Measurements from ENCODE around the gene SEC22B.
"Not testable (repeated sequence)": the region's sequence is repeated elsewhere in the genome, so short reads cannot be mapped to it uniquely, and the experiment has no call there.

SEC22B gene

DNA sequence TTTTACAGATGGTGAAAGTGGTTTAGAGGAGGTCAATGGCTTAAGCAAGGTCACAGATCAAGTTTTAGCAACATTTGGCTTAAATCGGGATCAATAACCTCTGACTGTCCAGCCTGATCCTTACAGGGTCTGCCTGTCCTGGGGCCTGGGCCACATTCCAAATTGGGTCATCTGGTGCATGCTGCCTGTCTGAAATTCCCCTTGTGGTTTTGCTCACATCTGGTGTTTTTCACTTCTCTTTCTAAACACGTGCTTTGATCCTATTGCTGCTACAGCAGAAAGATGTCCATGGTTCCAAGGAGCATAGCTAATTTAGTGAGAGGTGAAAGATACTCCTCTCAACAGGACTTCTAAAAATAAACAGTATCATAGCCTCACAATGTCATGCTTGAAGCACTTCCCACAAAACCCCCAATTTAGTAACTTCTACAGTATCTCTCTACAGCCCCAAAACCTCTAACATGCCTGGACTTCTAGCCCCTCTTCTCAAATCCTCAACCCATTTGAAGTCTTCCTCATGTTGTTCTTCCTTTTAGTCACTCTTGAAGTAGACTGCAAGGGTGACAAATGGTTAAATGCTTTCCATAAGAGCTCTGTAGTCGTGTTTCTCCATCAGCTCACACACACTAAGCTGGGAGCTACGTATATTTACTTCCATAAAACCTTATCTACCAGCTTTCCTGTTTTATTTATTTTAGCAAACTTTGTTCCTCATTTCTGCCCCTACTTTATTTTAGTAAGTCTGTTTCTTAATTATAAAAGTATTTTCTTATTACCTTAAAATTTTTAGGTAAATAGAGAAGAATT lies 58.7 kb downstream of the SEC22B start:
- H3K79me2 ChIP-seq; H2AFZ ChIP-seq; H3K9me3 ChIP-seq (ENCODE audit: control insufficient read depth, low read length); H3K36me3 ChIP-seq (ENCODE audit: control insufficient read depth, insufficient read depth, low read length); H3K4me2 ChIP-seq (ENCODE audit: low read length); H3K9ac ChIP-seq; H3K4me3 ChIP-seq (ENCODE audit: low read depth, low read length); H3K27me3 ChIP-seq (ENCODE audit: control insufficient read depth, insufficient read depth, low read length); H3K4me1 ChIP-seq; H3K27ac ChIP-seq: not testable (repeated sequence)

DNA sequence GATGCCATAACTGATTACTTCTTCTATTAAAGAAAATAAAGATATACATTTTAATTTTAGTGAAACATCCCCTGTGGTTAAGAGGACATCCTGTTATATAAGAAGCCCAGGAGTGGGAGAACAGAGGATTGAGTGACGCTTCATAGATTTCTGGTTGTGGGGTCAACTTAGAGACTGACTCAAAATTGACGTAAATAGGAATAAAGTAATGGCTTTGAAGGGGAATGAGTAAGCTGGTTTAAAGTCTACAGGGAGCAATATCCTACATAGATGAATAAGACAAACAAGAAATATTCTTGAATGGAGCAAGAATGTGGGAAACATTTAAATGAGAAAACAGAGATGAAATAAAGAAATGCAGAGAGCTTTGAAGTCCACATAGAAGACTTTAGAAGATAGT lies 60.2 kb downstream of the SEC22B start:
- not testable (repeated sequence) for H3K9ac ChIP-seq; H3K27me3 ChIP-seq (ENCODE audit: control insufficient read depth, insufficient read depth, low read length); H3K4me1 ChIP-seq; H3K79me2 ChIP-seq; H3K4me3 ChIP-seq (ENCODE audit: low read depth, low read length); H2AFZ ChIP-seq; H3K9me3 ChIP-seq (ENCODE audit: control insufficient read depth, low read length); H3K36me3 ChIP-seq (ENCODE audit: control insufficient read depth, insufficient read depth, low read length); H3K4me2 ChIP-seq (ENCODE audit: low read length); H3K27ac ChIP-seq

DNA sequence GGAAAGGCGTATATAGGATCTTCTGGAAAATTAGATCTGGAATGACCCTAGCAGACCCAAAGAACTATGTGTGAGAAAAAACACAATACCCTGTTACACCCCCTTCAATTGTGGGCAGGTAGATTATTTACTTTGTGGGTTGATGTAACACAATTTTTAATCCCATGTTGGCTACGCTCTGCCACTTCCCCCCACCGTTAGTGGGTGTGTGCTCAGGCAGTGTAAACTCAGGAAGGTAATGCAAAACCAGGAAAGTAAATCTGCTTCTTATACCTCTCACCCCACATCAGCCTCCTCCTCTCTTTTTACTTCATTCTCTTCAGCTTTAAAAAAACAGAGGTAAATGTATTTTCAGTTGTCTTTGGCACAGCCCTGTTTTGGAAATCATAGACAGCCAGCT lies 63.2 kb downstream of the SEC22B start:
- H3K79me2 ChIP-seq; H3K4me3 ChIP-seq (ENCODE audit: low read depth, low read length); H3K27me3 ChIP-seq (ENCODE audit: control insufficient read depth, insufficient read depth, low read length); H3K4me1 ChIP-seq; H2AFZ ChIP-seq; H3K27ac ChIP-seq; H3K9ac ChIP-seq; H3K4me2 ChIP-seq (ENCODE audit: low read length); H3K36me3 ChIP-seq (ENCODE audit: control insufficient read depth, insufficient read depth, low read length); H3K9me3 ChIP-seq (ENCODE audit: control insufficient read depth, low read length): not testable (repeated sequence)

DNA sequence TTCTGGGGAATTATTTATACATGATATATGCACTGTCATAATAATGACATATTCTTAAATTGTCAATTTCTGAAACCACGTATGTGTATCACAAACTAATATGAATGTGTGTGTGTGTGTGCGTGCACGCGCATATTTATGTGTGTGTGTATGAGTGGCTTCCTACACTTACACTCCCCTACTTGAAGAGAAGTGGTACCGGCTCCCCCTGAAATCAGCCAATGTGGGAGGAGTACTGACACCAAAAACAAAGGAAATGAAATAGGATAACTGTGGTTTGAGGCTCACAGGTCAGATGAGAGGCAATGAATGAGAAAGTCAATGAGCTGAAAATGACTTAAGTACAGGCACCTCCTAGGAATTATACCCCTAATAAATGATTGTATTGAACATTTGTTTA lies 64.1 kb downstream of the SEC22B start:
- not testable (repeated sequence) for H3K36me3 ChIP-seq (ENCODE audit: control insufficient read depth, insufficient read depth, low read length); H3K9me3 ChIP-seq (ENCODE audit: control insufficient read depth, low read length); H3K4me1 ChIP-seq; H3K79me2 ChIP-seq; H2AFZ ChIP-seq; H3K4me3 ChIP-seq (ENCODE audit: low read depth, low read length); H3K27ac ChIP-seq; H3K27me3 ChIP-seq (ENCODE audit: control insufficient read depth, insufficient read depth, low read length); H3K4me2 ChIP-seq (ENCODE audit: low read length); H3K9ac ChIP-seq

- H3K27me3 ChIP-seq (ENCODE audit: control insufficient read depth, insufficient read depth, low read length); H3K27ac ChIP-seq; H3K4me2 ChIP-seq (ENCODE audit: low read length); H3K4me3 ChIP-seq (ENCODE audit: low read depth, low read length); H3K36me3 ChIP-seq (ENCODE audit: control insufficient read depth, insufficient read depth, low read length); H3K4me1 ChIP-seq; H3K79me2 ChIP-seq; H2AFZ ChIP-seq; H3K9me3 ChIP-seq (ENCODE audit: control insufficient read depth, low read length); H3K9ac ChIP-seq: not testable (repeated sequence)
Measured at GRCh38 chr1:120111771-120112170, 64.5 kb downstream of the SEC22B start.

GRCh38 chr1:120111008-120111407 lies 65.3 kb downstream of the SEC22B start:
- H3K4me3 ChIP-seq (ENCODE audit: low read depth, low read length); H3K79me2 ChIP-seq; H3K4me1 ChIP-seq; H3K27ac ChIP-seq; H3K9me3 ChIP-seq (ENCODE audit: control insufficient read depth, low read length); H3K4me2 ChIP-seq (ENCODE audit: low read length); H3K27me3 ChIP-seq (ENCODE audit: control insufficient read depth, insufficient read depth, low read length); H3K9ac ChIP-seq; H2AFZ ChIP-seq; H3K36me3 ChIP-seq (ENCODE audit: control insufficient read depth, insufficient read depth, low read length): not testable (repeated sequence)

- not testable (repeated sequence) for H3K4me3 ChIP-seq (ENCODE audit: low read depth, low read length); H3K9me3 ChIP-seq (ENCODE audit: control insufficient read depth, low read length)
Measured at GRCh38 chr1:120109656-120110055, 66.7 kb downstream of the SEC22B start.

GRCh38 chr1:120109180-120109579 lies 67.1 kb downstream of the SEC22B start:
- H3K4me2 ChIP-seq (ENCODE audit: low read length); H3K36me3 ChIP-seq (ENCODE audit: control insufficient read depth, insufficient read depth, low read length): not testable (repeated sequence)

More at GRCh38 chr1:120109656-120110055, 66.7 kb downstream of the SEC22B start:
- not testable (repeated sequence) for H2AFZ ChIP-seq; H3K27ac ChIP-seq; H3K9ac ChIP-seq; H3K36me3 ChIP-seq (ENCODE audit: control insufficient read depth, insufficient read depth, low read length); H3K4me1 ChIP-seq; H3K79me2 ChIP-seq; H3K27me3 ChIP-seq (ENCODE audit: control insufficient read depth, insufficient read depth, low read length); H3K4me2 ChIP-seq (ENCODE audit: low read length)

GRCh38 chr1:120105288-120105687 lies 71.0 kb downstream of the SEC22B start:
- not testable (repeated sequence) for H3K79me2 ChIP-seq; H3K4me1 ChIP-seq; H3K36me3 ChIP-seq (ENCODE audit: control insufficient read depth, insufficient read depth, low read length); H3K4me3 ChIP-seq (ENCODE audit: low read depth, low read length); H3K4me2 ChIP-seq (ENCODE audit: low read length); H3K27ac ChIP-seq; H2AFZ ChIP-seq; H3K9me3 ChIP-seq (ENCODE audit: control insufficient read depth, low read length); H3K27me3 ChIP-seq (ENCODE audit: control insufficient read depth, insufficient read depth, low read length); H3K9ac ChIP-seq

More at GRCh38 chr1:120109180-120109579, 67.1 kb downstream of the SEC22B start:
- H2AFZ ChIP-seq; H3K27me3 ChIP-seq (ENCODE audit: control insufficient read depth, insufficient read depth, low read length); H3K4me3 ChIP-seq (ENCODE audit: low read depth, low read length); H3K9me3 ChIP-seq (ENCODE audit: control insufficient read depth, low read length); H3K27ac ChIP-seq; H3K4me1 ChIP-seq; H3K79me2 ChIP-seq; H3K9ac ChIP-seq: not testable (repeated sequence)

GRCh38 chr1:120103768-120104167 lies 72.6 kb downstream of the SEC22B start:
- not testable (repeated sequence) for H3K36me3 ChIP-seq (ENCODE audit: control insufficient read depth, insufficient read depth, low read length); H2AFZ ChIP-seq; H3K4me1 ChIP-seq; H3K79me2 ChIP-seq; H3K4me2 ChIP-seq (ENCODE audit: low read length); H3K9me3 ChIP-seq (ENCODE audit: control insufficient read depth, low read length); H3K4me3 ChIP-seq (ENCODE audit: low read depth, low read length); H3K27ac ChIP-seq; H3K9ac ChIP-seq; H3K27me3 ChIP-seq (ENCODE audit: control insufficient read depth, insufficient read depth, low read length)

DNA sequence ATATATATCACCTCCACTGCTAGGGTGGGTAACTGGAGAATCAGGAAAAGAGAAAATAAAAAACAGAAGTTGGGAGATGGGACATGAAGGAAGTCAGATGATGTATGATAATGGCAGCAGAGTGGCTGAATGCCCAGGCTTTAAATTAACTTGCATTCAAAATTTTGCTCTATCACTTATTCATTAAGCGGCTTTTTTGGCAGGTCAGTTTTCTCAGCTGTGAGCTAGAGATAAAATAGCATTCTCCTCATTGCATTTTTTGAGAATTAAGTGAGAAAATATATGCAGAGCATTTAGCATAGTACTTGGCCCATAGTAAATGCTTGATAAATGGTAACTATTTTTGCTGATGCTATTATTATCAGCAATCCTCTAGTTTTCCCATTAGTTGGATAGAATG lies 74.7 kb downstream of the SEC22B start:
- H3K4me1 ChIP-seq; H3K79me2 ChIP-seq; H3K27me3 ChIP-seq (ENCODE audit: control insufficient read depth, insufficient read depth, low read length); H2AFZ ChIP-seq; H3K4me2 ChIP-seq (ENCODE audit: low read length); H3K9ac ChIP-seq; H3K4me3 ChIP-seq (ENCODE audit: low read depth, low read length); H3K9me3 ChIP-seq (ENCODE audit: control insufficient read depth, low read length); H3K27ac ChIP-seq; H3K36me3 ChIP-seq (ENCODE audit: control insufficient read depth, insufficient read depth, low read length): not testable (repeated sequence)
